Measurements from ENCODE around the gene SRGAP3.

SRGAP3 gene

DNA sequence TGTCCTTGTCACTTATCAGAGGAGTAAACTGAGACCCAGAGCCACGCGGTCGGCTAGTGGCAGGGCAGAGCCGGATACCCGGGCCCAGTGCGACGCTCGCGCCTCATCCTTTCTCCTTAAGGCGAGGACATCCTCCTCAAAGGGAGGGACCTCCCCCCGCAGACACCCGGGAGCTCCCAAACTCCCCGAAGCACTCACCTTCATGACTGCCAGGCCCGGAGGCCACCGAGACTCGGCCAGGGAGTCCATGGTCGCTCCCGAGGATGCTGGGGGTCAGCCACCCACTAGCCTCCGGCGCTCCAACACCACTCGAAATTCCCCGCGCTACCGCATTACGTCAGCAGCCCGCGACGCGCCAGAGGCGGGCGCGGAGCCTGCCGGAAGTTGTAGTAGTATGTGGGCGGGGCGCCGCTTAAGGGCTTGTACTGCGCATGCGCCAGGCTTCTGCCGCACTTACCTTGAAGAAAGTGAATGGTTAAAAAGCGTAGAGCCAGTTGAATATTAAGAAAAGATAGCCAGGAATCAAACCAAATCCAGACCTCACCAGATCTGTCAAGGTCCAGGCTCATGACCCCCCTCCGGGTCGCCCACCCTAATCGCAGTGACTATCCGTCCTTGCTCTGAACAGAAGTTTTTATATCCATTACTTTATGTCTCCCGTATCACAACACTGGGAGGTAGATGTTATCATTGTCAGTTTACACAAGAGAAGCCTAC, 286.2 kb downstream of the SRGAP3 start, which contains the start of gene RAD18:
RAD18 (minus strand) TSS at position 336 of the 717 bp plus-strand sequence; CDS start at position 249, 87 bp downstream.
- peak; percentile 97 for DNase-seq (ENCODE audit: low spot score)

DNA sequence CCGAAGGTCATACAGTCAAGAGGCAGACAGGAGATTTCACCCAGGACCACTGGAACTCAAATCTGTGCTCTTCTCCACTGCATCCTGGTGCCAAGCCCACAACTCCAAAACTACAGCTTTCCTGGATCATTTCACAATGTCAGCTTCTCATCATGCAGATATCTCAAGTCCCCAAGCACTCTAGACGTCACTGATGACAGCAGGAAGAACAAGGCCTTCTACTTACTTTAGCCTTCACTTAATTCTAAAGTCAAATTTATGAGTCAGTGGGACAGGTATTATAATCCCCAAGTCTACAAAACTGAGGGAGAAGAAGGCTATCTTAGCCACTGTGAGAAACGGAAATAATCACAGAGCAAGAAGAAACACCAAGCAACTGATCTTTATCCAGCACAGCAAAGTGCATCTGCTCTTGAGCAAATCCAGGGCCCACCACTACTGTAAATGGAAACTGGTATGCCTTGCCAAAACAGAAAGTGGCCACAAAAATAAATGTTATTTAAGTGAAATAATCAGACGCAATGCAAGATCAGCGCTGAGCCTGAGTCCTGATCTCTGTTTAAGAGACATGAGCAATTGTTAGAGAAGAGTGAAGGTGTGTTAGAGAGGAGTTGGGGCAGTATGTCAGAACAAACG, 287.1 kb downstream of the SRGAP3 start:
- DNase-seq (ENCODE audit: low spot score) = no peak

DNA sequence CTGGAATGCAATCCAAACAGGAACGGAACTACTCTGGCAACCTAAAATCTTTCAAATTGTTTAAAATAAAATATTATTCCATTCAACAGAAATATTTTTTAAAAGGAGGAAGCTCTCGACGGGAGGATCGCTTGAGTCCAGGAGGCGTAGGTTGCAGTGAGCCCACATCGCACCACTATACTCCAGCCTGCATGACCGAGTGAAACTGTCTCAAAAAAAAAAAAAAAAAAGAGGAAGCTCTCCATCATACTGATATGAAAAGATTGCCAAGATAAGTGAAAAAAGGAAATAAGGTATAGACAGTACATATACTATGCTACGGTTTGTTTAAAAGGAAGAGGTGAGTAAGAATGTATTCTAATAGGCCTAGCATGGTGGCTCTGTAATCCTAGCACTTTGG, 289.8 kb downstream of the SRGAP3 start:
- no peak for DNase-seq (ENCODE audit: low spot score)

DNA sequence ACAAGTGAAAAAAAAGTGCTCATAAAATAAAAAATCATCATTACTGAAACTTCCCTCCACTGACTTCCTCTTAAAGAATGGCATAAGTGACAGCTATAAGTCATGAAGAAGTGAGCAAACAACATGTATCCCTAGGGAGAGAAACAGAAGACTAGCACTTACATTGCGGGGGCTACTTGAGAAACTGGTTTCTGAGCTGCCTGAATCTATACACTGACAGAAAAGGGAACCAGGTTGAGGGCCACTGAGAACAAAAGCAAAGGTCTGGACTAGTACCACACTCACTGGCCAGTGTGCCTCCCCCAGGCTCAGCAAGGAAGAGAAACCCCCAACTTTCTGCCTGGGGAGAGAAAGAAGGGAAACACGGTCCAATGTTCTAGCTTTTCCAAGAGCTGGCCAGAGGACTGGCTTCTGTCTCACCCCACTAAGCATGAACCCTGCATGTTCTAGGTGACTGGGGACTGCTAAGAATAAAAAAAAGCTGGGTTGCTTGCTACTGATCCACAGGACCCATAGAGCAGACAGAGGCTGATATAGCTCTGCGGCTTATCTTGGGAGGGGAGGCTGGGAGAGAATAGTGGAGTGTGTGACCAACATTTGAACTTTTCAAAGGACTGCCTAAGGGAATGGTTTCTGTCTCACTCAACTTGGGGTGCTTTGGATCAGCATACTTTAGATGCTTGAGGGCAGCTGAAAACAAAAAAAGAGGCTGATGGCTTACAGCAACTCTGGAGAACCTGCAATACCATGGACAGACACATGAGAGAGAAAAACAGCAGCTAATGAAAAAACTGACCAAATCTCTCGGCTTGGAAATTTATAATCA, 294.3 kb downstream of the SRGAP3 start:
- DNase-seq (ENCODE audit: low spot score) = no peak

DNA sequence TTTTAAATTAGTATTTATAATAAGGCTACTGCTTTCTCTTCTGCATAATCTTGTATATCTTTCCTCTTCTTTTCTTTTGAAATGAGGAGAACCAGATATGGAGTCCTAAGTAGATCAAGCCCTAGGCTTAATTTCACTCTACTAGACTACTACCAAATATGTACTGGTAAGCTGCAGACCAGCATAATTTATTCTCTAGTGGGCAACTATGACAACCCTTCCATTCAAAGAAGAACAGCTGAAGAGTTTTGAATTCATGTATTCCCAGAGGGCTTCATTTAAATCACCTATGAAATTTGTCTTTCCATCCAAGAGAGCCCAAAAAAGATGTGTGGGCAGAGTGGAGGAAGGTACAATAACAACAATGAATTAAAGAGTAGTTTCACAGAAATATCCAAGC, 296.1 kb downstream of the SRGAP3 start:
- no peak for DNase-seq (ENCODE audit: low spot score)

DNA sequence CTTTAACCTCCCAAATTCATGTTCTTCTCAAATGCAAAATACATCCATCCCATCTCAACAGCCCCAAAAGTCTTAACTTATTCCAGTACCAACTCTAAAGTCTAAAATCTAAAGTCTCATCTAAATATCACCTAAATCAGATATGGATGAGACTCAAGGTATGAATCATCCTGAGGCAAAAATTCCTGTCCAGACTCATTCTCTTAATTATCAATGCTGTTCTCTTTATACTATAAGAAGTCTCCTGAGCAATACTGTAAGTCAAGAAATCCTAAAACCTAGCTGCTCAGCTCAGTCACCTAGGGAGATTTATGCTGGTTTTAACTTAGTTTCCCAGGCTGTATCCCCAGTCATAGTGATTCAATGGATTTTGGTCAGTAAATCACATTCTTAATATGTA, 297.3 kb downstream of the SRGAP3 start:
- no peak for DNase-seq (ENCODE audit: low spot score)

DNA sequence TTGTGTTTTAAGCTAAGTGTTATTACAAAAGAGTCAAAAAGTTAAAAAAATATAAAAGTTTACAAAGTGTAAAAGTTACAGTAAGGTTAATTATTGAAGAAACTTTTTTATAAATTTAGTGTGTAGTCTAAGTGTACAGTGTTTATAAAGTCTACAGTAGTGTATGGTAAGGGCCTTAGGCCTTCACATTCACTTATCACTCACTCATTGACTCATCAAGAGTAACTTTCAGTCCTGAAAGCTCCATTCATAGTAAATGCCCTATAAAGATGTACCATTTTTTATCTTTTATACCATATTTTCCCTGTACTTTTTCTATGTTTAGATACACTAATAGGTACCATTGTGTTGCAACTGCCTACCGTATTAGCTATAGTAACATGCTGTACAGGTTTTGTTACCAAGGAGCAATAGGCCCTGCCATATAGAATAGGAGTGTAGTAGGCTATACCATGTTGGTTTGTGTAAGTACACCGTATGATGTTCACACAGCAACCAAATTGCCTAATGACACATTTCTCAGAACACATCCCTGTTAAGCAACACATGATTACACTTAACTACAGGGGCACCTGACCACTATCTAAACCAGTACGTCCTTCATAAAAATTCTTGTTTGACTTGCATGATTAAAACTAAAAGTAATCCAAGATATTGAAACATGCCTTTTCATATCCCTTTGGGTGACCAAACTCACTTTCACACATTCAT, 303.4 kb downstream of the SRGAP3 start:
- no peak for DNase-seq (ENCODE audit: low spot score)

DNA sequence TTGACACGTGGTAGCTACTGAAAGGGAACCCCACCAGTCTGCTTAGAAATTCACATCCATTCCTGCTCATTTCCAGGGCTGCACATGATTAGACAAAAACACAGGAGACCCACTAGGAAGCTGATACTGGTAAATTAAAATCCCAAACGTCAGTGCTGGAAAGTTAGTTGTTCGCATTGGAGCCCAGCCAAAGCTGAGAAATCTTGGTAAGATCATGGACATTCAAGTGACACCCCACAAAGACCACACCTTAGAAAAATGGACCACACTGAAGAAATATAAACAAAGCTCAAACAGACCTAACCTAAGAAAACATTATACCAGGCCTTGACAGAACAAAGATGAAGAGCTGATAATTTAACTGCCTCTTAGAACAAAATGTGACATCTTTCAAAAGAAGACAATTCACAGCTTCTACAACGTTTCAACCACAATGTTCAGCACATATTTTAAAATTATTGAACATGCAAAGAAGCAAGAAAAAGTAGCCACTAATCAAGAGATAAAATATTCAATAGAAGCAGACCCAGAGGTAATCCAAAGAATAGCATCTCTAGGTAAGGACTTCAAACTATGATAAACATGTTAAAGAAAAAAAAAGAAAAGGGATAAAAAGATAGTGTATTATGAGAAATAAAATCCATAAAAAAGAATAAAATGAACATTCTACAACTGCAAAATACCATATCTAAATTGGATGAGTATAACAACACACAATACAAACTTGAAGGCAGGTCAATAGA, 306.5 kb downstream of the SRGAP3 start:
- no peak for DNase-seq (ENCODE audit: low spot score)

DNA sequence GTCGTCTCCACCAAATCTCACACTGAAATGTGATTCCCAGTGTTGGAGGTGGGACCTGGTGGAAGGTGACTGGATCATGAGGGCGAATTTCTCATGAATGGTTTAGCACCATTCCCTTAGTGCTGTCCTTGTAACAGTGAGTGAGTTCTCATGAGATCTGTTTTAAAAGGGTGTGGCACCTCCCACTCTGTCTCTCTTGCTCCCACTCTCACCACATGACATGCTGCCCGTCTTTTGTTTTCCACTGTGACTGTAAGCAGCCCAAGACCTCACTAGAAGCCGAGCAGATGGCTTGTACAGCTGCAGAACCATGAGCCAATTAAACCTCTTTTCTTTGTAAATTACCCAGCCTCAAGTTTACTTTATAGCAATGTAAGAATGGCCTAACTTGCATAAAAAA, 307.3 kb downstream of the SRGAP3 start:
- no peak for DNase-seq (ENCODE audit: low spot score)

DNA sequence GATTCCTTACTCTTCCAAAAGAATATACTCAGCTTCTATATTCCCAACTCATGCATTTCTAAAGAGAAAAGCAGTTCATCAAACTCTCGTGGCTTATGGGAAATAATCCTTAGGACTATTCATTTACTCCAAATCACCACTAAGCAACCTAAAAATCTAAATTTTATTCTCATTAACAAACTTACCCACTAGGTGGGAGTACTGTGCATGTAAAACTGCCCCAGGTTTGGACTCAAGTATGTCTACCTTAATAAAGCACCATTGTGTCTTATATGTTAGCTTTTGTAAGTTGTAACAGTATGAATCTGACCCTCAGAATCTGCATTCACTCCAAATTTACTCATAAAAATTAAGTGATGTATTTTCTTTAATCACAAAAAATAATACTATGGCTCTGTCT, 311.4 kb downstream of the SRGAP3 start:
- no peak for DNase-seq (ENCODE audit: low spot score)

DNA sequence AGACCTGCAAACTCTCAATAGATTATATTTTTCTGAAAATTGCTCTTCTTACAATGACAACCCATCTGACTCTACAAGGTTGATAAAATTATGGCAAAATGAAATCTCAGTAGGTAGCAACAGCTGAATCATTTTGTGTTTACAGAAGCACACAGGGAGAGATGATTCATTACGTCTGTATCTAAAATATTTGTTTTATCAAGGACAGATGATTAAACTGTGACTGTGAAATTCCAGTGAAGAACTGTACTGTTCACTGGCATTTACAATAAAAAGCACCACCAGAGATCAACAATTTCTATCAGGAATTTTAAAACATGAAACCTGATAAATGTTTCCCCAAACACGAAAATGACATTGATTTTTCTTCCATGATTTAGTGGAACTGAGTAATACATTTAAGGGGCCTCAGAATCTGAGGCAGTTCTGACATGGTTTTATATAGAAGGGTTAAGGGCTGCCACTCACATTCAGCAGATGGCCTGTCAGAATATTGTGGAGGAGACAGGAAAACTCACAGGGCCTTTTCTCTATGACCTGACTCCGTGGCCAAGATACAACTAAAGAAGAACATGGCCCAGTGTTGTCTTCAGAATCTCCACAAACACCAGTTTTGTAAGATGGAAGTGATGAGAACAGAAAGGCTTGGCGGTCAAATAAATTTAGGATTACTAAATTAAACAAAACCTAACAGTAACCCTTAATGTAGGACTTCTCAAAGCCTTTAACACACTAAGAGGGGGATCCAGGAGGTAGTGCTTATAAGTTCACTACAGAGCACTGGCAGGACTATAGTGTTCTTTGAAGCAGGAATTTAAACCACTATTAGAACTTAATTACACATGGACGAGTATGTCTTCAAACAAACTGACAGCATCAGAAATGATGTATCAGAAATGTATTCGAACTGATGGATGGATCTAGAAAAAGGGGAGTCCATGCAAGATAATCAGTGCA, 312.1 kb downstream of the SRGAP3 start:
- no peak for DNase-seq (ENCODE audit: low spot score)

DNA sequence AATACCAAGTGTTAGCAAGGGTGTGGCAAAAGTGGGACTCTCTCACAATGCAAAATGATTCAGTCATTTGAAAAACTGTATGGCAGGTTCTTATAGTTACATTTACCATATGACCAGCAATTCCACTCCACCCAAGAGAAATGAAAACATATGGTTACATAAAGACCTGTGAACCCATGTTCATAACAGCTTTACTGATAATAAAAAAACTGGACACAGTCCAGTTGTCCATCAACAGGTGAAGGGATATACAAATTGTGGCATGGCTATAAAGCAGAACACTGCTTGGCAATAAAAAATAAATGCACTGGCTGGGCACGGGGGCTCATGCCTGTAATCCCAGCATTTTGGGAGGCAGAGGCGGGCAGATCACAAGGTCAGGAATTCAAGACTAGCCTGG, 316.9 kb downstream of the SRGAP3 start:
- DNase-seq (ENCODE audit: low spot score) = no peak

DNA sequence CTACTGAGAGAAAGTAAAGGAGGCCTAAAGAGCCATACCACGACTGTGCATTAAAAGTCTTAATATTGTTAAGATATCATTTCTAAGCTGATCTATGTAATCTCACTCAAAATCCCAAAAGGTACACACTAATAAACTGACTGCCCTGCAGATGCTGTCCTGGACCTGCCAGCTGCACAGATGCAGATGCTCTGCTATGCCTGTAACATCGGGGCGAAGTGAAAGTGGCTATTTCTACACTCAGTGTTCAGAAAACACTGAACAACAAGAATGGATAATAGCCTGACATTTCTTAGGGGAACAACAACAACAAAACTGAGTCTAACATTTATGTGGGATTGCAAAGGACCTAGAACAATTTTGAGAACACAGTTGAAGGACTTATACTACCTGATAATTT, 318.1 kb downstream of the SRGAP3 start:
- DNase-seq (ENCODE audit: low spot score) = no peak

Measured in ecto neural progenitor cell (in vitro differentiated cells).